Activated T-cell treated with anti-CD3 and anti-CD28 coated beads, Interleukin-2, amount 50 U/mL, for 48 hours (primary cell): Measurements from ENCODE around the gene TRABD.

Source experiments
- DNase-seq, 2 experiments: peaks; one replicate each; pipeline ENCODE4 v3.0.0-alpha.2; 2020

TRABD gene

GRCh38 chr22:50245214-50246072, 59.7 kb downstream of the TRABD start:
- peak in 1 of 2 experiments; percentile 46 for DNase-seq

- no peak for DNase-seq
Observed at GRCh38 chr22:50246242-50247175, 60.8 kb downstream of the TRABD start.

- peak; percentile 54 to 60 for DNase-seq
Observed at GRCh38 chr22:50247748-50248147, 62.0 kb downstream of the TRABD start.

DNA sequence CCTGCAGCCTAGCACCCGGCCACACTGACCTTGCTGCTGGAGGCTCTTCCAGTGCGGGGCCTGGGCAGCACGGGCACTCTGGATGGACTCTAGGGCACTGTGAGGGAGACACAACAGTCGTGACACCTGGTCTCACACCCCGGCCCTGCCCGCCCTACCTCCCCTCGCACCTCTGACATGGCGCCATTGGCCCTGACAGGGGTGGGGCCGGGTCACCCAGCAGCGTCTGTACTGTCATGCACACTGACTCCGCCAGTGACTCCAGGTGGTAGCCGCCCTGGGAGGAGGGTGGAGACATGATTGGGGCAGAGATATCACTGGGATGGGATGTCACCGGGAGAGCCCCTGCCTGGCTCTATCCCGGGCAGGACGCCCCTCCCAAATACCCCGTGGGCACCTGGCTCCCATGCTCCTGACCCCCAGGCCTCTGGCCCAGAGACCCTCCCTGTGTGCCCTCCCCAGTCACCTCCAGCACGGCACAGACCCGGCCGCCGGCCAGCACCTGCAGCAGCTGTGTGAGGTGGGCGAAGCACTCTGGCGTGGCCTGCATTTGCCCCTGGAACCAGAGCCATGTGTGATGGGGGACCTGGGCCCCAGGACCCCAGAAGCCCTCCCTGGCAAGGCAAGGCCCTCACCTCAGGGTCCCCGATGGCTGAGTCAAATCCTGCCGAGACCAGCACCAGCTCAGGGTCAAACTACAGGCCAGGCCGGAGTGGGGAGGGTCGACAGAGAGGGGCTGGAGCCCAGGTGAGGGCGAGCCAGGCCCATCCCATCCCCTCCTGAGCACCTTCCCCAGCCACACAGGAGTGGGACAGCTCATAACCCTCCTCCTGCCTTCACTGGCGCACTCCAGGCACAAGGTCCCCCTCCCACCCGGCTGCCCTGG, 62.7 kb downstream of the TRABD start:
- DNase-seq: no peak
